ENCODE data around the gene LSM2. TPM values are rescaled to one million over a fixed set of nuclear protein-coding genes. Genes with fewer than 3 reads are reported as not detected.

LSM2 gene
- total RNA-seq, 1 donor from 2014 or later, result 61.3 TPM

- Histone ChIP-seq H3K27ac (peak overlapping the region; percentile 84 to 90), H3K4me3 (peak overlapping the region; percentile 67 to 80), H3K4me1 (peaks cover 15 to 34% of the 10 kb centered on the region in 2 donors), H3K27me3 (no peaks in the 10 kb centered on the region), H3K36me3 (peaks cover 33 to 48% of the 10 kb centered on the region in 2 donors), H3K9me3 (no peaks in the 10 kb centered on the region)
- DNase-seq (ENCODE audit: low spot score in 2 of 2), result no peak
- no peak for TF ChIP-seq CTCF (IDR thresholded peaks at IDR 0.05)
- intact Hi-C loops (cut with DNase I), result loop anchor here (10.0 kb wide), 1 partner anchor 292 kb away; the partner anchor contains the start of genes ATP6V1G2, DDX39B and NFKBIL1
Measured at GRCh38 chr6:31836474-31837368, 30.0 kb upstream of the LSM2 start.

GRCh38 chr6:31836047-31836473 lies 29.3 kb upstream of the LSM2 start:
- peak overlapping the region; percentile 67 to 80 for H3K4me3 ChIP-seq
- intact Hi-C loops (cut with DNase I), result loop anchor here (10.0 kb wide), 1 partner anchor 291 kb away; the partner anchor contains the start of genes ATP6V1G2, DDX39B and NFKBIL1
- no peaks in the 10 kb centered on the region for H3K9me3 ChIP-seq
- H3K36me3 ChIP-seq, result peaks cover 33 to 44% of the 10 kb centered on the region in 2 donors
- no peak for DNase-seq (ENCODE audit: low spot score in 2 of 2)
- peaks cover 19 to 40% of the 10 kb centered on the region in 2 donors for H3K4me1 ChIP-seq
- TF ChIP-seq CTCF (IDR thresholded peaks at IDR 0.05), result no peak
- peak overlapping the region; percentile 84 to 90 for H3K27ac ChIP-seq
- H3K27me3 ChIP-seq, result no peaks in the 10 kb centered on the region

DNA sequence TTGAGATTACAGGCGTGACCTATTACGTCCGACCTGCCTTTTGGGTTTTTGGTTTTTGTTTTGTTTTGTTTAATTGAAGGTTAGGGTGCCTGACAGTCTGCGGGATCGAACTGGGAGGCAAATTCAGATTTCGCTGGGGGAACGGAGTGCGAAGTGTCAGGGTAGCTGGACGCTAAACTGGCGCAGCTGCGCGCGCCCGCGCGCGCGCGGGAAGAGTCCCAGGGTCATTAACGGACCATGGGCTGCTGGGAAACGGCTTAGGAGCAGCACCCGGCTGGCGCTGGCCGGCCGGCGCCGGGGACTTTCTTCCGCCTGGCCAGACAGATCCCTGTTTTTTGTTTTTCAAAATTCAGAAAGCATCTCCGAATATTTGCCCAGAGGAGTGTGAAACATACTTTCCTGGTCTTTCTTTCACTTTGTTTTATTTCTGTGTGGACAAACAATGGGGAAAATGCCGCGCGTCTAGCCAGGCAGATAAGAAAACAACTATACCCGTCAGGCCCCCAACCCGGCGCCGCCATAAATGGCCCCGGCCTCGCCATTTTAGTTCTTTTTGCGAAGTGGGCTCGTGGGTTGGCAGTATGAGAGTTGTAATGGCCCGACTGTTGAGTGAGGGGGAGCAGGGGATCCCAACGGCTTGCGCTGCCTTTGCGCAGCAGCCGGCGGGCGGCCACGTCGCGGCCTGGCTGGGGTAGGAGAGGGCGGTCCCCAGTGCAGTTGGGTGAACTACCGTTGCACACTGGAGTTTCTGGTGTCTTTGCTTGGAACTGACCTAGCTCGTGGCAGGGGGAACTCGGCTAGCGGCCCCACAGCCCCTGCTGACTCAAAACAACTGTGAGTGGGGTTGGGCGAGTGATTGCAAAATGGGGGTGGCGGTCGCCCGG lies 27.8 kb upstream of the LSM2 start:
- Histone ChIP-seq H3K4me1 (peaks cover 21 to 43% of the 10 kb centered on the region in 2 donors), H3K4me3 (peak overlapping the region; percentile 67 to 80), H3K27ac (peak overlapping the region; percentile 84 to 90), H3K9me3 (no peaks in the 10 kb centered on the region), H3K27me3 (no peaks in the 10 kb centered on the region), H3K36me3 (peaks cover 28 to 29% of the 10 kb centered on the region in 2 donors)
- peak in 1 of 2 donors; percentile 91 for DNase-seq (ENCODE audit: low spot score in 2 of 2)
- intact Hi-C loops (cut with DNase I), result loop anchor here (1.0 to 10.0 kb wide), 4 partner anchors 28 to 290 kb away; partner anchors contain the start of genes ATP6V1G2, CSNK2B, DDX39B and LSM2
- TF ChIP-seq CTCF (IDR thresholded peaks at IDR 0.05), result no peak

DNA sequence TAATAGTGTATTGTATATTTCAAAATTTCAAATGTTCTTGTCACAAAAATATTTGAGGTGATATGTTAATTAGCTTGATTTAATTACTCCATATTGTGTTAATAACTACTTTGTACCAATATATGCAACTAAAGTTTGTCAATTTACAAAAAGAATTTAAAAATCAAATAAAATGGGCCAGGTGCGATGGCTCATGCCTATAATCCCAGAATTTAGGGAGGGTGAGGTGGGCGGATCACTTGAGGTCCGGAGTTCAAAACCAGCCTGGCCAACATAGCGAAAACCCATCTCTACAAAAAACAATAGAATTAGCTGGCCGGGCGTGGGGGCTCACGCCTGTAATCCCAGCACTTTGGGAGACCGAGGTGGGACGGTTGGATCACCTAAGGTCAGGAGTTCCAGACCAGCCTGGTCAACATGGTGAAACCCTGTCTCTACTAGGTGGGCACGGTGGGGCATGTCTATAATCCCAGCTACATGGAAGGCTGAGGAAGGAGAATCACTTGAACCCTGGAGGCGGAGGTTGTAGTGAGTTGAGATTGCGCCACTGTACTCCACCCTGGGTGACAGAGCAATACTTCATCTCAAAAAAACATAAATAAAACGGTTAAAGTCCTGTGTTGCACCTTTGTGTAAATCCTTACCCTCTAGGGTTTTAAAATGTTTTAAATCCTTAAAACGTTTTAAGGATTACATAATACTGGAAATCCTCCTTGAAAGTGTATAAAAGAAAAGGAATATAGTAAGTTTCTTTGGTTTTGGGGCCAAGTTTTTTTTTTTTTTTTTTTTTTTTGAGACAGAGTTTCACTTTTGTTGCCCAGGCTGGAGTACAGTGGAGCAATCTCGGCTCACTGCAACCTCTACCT lies 24.8 kb upstream of the LSM2 start:
- Histone ChIP-seq H3K27me3 (no peaks in the 10 kb centered on the region), H3K4me1 (peaks cover 16 to 34% of the 10 kb centered on the region in 2 donors), H3K27ac (peak overlapping the region in 1 of 2 donors; percentile 79), H3K4me3 (peak overlapping the region; percentile 73 to 82), H3K36me3 (no peaks in the 10 kb centered on the region), H3K9me3 (no peaks in the 10 kb centered on the region)
- no peak for DNase-seq (ENCODE audit: low spot score in 2 of 2)
- TF ChIP-seq CTCF (IDR thresholded peaks at IDR 0.05), result no peak
- intact Hi-C loops (cut with DNase I), result loop anchor here (2.0 to 10.0 kb wide), 3 partner anchors 59 to 287 kb away; partner anchors contain the start of genes ATP6V1G2, CSNK2B, DDX39B and LY6G5B

Measured in ascending aorta (tissue), 2 donors.